NCI-H1105 (cell line): ENCODE data around the gene RGS16.

Source experiments
- DNase-seq: peaks from one replicate; lab custom pipeline; 2025; lab: John Stamatoyannopoulos, UW

RGS16 gene

DNA sequence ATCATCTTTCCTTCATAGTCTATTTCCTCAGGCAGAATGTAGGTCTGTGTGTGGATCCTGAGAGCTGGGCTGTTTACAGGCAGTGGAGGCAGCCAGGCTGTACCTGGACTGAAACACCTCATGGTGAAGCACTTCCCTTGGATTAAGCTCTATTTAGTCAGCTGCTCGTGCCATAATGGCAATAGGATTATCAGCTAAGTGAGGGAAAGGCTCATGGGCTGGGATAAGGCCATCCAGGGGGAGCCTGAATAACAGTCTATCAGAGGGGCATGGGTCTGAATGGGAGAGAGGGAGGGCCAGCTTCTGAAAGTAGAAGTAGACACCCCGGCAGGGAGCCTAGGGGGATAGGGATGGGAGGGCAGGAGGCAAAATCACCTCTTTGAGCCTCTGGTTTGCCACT is 23.5 kb downstream of the RGS16 start:
- no peak for DNase-seq

DNA sequence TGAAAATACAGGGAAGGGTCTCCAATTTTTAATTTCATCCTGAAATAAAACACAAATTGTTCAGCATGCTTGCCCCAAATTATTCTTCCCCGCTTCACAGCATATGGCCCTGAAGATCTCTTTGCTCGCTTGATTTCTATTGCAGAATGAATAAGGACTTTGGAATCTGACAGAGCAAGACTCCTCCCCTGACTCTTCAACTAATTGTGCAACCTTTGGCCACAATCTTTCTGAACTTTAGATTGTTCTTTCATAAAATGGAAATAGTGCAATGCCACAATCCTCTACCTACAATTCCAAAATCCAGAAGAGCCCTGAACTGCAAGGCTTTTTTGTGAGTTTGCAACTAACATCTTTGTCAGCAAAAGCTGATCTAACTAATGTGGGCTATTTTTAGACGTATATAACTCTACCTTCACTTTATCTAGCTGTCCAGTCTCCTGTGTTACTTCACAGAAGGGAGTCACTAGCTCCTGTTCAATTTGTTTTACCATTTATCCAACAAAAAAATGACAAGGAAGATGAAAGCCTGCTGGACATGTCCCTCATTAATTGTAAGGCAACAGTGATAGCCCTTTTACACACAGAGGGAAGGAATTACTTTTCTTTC is 28.5 kb downstream of the RGS16 start:
- no peak for DNase-seq

DNA sequence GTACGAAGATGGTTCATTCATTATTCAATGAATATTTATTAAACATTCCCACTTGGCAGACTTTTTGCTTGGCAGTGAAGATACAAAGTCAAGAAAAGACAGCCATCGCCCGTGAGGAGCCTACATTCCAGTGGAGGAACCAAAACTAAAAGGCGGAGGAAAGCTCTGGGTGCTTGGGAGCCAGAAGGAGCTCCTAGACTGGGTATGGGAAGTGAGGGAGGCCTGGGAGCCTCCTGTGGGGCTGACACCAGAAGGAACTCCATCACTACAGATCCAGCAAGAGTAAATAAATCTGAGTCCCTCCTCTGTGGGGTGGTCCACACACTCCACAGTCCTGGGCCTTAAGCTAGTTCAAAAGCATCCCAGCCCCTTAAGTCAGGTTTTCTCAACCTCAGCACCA is 30.0 kb downstream of the RGS16 start:
- no peak for DNase-seq

DNA sequence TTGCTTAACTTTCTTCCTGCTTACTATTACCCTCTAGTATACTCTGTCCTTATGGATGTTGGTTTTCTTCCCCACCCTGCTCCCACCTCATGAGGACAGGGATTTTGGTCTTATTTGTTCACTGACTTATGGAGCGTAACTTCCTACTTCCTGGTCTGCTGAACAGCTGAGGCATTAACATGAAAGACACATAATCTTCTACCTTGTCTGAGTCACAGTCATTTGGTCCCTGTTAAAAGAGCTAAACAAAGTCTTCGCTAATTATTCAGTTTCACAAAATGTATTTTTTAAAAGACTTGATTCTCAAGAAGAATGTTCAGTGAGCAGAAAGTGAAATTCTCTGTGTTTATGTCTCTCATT is 33.6 kb downstream of the RGS16 start:
- no peak for DNase-seq

DNA sequence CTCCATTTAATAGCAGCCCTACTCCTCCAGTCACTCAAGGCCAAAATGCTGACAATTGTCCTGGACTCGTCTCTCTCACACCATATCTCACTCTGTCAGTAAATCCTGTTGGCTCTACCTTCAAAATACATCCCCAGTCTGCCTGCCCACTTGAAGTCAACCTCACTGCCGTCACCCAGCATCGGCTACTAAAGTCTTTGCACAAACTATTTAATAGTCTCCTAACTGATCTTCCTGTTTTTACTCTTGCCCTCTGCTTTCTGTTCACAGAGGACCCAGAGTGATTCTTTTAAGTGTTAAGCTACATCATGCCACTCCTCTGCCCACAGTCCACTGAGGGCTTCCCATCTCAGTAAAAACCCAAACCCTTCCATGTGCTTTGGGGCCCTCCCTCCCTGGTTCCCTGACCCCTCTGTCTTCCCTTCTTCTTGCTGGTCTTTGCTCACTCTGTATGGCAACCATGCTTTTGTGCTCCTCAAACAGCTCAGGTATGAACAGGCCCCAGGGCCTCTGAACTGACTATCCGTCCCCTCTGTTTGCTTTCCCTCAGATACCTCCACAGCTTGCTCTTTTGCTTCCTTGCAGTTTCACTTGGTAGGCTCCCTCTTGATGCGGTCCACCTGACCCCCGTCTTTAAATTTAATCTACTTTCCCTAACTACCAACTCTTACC is 34.1 kb downstream of the RGS16 start:
- DNase-seq = no peak

- no peak for DNase-seq
Measured at GRCh38 chr1:182568647-182569284, 35.4 kb downstream of the RGS16 start.

DNA sequence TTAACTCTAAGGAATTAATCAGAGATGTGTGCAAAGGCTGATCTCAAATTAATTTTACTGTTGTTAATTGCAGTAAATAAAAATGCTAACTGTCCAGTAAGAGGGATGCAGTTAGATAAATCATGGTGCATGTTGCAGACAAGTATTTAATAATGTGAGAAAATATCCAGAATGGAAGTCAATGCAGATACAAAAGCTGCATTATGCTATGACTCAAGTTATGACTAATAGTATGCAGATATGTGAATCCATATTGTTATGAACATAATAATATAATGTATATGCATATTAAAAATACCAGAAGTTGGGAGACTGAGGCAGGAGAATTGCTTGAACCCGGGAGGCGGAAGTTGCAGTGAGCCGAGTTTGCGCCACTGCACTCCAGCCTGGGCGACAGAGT is 36.6 kb downstream of the RGS16 start:
- DNase-seq = no peak

- no peak for DNase-seq
Measured at GRCh38 chr1:182565537-182565936, 38.7 kb downstream of the RGS16 start.

- no peak for DNase-seq
Measured at GRCh38 chr1:182564406-182565004, 39.7 kb downstream of the RGS16 start.

DNA sequence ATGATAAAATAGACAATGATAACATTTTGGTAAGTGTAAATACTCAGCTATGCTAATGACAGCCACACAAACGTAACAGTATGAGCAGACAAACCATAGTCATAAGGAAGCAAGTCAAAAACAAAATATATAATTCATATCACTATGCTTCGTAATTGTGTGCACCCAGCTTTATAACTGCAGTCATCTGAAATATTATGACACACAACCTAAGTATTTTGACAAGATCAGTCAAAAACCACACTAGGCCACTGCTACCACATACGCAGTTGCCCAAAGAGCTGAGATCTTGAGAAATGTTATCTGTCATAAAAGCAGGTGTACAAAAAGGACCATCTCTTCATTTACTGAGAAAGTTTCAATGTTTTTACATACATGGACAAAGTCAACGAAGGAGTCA is 41.1 kb downstream of the RGS16 start:
- no peak for DNase-seq

DNA sequence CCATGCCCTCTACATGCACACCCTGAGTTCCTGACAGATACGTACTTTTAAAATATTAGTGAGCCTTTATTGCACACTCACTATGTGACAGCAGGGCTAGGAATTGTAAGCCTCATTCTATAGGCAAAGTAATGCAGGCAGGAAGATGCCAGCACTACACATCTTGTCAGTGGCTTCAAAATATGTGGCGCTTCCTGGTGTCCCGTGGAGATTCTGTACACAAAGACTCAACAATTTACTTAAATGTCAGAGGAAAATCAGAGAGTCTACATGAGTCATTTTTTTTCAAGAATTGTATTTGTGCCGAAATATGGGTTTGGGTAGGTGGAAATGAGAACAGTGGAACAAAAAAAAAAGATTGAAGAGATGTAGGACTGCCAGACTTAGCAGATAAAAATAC is 42.7 kb downstream of the RGS16 start:
- no peak for DNase-seq

DNA sequence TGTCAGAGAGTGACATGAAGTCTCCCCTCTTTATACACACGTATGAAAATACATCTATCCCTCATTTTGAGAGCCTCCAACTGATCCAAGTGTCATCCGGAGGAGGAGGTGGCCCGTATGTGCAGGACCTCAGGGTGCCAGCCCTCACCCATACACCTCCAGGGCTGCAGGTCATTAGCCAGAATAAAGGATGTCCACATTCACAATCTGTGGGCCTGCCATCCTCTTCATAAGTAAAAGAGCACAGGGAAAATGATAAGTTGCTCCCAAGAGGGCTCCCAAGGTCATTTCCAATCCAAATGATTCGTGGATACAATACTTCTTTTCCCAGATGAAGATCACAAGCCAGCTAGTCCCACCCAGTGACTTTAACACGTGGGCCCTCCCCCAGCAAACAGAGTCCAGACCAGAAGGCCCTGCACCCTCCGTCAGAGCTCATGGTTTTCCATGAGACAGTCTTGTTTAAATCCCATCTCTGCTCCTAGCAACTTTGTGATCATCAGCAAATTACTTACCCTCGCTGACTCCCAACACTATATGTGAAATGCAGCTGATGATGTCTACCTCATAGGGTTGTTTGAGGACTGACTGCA is 43.7 kb downstream of the RGS16 start:
- DNase-seq = no peak

DNA sequence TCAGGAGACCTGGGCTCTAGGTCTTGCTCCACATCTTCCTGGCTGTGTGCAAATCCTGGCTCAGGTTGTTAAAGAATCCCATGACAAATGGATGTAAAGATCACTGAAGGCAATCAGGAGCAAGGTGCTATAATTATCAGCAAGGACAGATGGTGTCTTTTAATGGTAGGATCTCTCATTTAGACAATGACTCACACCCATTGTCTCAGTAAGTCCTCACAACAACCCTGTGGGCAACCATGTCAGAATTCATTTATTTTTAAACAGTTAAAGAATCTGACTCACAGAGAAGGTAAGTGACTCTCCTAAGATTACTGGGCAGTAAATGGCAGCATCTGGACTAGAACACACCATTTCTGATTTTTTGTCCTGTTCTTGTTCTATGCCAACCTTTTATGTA is 47.9 kb downstream of the RGS16 start:
- no peak for DNase-seq

- no peak for DNase-seq
Measured at GRCh38 chr1:182555493-182555892, 48.7 kb downstream of the RGS16 start.

GRCh38 chr1:182552527-182552926 is 51.7 kb downstream of the RGS16 start:
- no peak for DNase-seq

GRCh38 chr1:182549811-182550210 is 54.4 kb downstream of the RGS16 start:
- no peak for DNase-seq

GRCh38 chr1:182549346-182549745 is 54.8 kb downstream of the RGS16 start:
- DNase-seq = no peak
